GM12892 (cell line): ENCODE data around the gene MED15. TPM values are rescaled to one million over a fixed set of nuclear protein-coding genes. Genes with fewer than 3 reads are reported as not detected.

ENCODE experiments used
- DNase-seq: peaks from one replicate; pipeline ENCODE4 v3.0.0; 2011; ENCODE audit not compliant: insufficient read length
- FAIRE-seq: peaks from 2 replicates; lab custom pipeline; 2011; peaks lifted over from hg19 to GRCh38; lab: Jason Lieb, UNC
- POLR2A ChIP-seq: IDR thresholded peaks from 2 replicates; pipeline ENCODE4 v1.6.1; 2011; ENCODE audit warnings: low read depth, low read length, control low read depth
- POLR2AphosphoS5 ChIP-seq: IDR thresholded peaks from 2 replicates; pipeline ENCODE4 v1.6.1; 2011; ENCODE audit warnings: low read depth, low read length, control low read depth
- TAF1 ChIP-seq: IDR thresholded peaks from 2 replicates; pipeline ENCODE4 v1.6.1; 2011; ENCODE audit warnings: low read depth, mild to moderate bottlenecking, control low read depth, low read length, borderline replicate concordance
- polyA plus RNA-seq: library from polyadenylated mRNA; unstranded; fragments of >200 nt; gene quantifications from one replicate; pipeline ENCODE4 v1.2.1, GENCODE V29; 2012; ENCODE audit warnings: missing spikeins, inconsistent platforms; ENCODE audit not compliant: missing spikeins

The MED15 gene
- 23.7 TPM for polyA plus RNA-seq

- FAIRE-seq, result peak; percentile 95
- TF ChIP-seq POLR2AphosphoS5, result peak; percentile 46; the same call in 1 of the 2 replicates
- TF ChIP-seq TAF1, result 0 out of 2 replicates have a peak, but pooled peaks have one; percentile 43
- peak; percentile 74; the same call in 1 of the 2 replicates for TF ChIP-seq POLR2A
- DNase-seq, result peak; percentile 91
Measured at GRCh38 chr22:20507253-20508066, at the start of gene MED15. TSS of gene MED15 (plus strand) at chr22:20507610. CDS start at chr22:20507679, 69 bp downstream.

GRCh38 chr22:20458530-20459151 is 48.8 kb upstream of the MED15 start:
- TF ChIP-seq TAF1, result no peak
- TF ChIP-seq POLR2AphosphoS5, result no peak
- no peak for TF ChIP-seq POLR2A
- DNase-seq (no peak), FAIRE-seq (no peak)

- FAIRE-seq (no peak), DNase-seq (no peak)
- TF ChIP-seq POLR2AphosphoS5 (no peak), TAF1 (no peak), POLR2A (no peak)
Measured at GRCh38 chr22:20459152-20459542, 48.3 kb upstream of the MED15 start.

GRCh38 chr22:20459862-20460261 is 47.5 kb upstream of the MED15 start:
- no peak for DNase-seq

GRCh38 chr22:20463324-20464095 is 43.9 kb upstream of the MED15 start:
- DNase-seq (no peak), FAIRE-seq (peak; percentile 70)
- TF ChIP-seq TAF1 (no peak), POLR2AphosphoS5 (no peak), POLR2A (no peak)

More at GRCh38 chr22:20459862-20460261, 47.5 kb upstream of the MED15 start:
- TF ChIP-seq POLR2AphosphoS5, result no peak
- FAIRE-seq, result no peak

- TF ChIP-seq POLR2AphosphoS5, result 0 out of 2 replicates have a peak, but pooled peaks have one; percentile 19
- TF ChIP-seq POLR2A, result no peak
- FAIRE-seq (peak; percentile 88), DNase-seq (no peak)
Measured at GRCh38 chr22:20464096-20464614, 43.3 kb upstream of the MED15 start.

GRCh38 chr22:20464912-20465758 is 42.3 kb upstream of the MED15 start:
- no peak for FAIRE-seq
- TF ChIP-seq POLR2AphosphoS5 (no peak), TAF1 (no peak), POLR2A (no peak)
- DNase-seq, result no peak

- TF ChIP-seq POLR2AphosphoS5 (no peak), TAF1 (no peak), POLR2A (no peak)
- FAIRE-seq, result no peak
- DNase-seq, result no peak
Measured at GRCh38 chr22:20465759-20466077, 41.7 kb upstream of the MED15 start.

- no peak for TF ChIP-seq TAF1
- TF ChIP-seq POLR2A, result no peak
- TF ChIP-seq POLR2AphosphoS5, result no peak
- DNase-seq (no peak), FAIRE-seq (no peak)
Measured at GRCh38 chr22:20466659-20467379, 40.6 kb upstream of the MED15 start.
